ENCODE data around the gene HS3ST4. TPM values are rescaled to one million over a fixed set of nuclear protein-coding genes. Genes with fewer than 3 reads are reported as not detected.
A peak's percentile ranks its signal among the peaks of the same experiment; 100 is the strongest.

Gene HS3ST4
- total RNA-seq = 1.5 TPM

GRCh38 chr16:25691519-25692091 lies at the start of gene HS3ST4:
HS3ST4 (plus strand) TSS chr16:25691959.
- H3K4me1 ChIP-seq = no peaks in the 10 kb centered on the region
- intact Hi-C loops (cut with DNase I) = no loop called here
- TF ChIP-seq, protein P1, sequence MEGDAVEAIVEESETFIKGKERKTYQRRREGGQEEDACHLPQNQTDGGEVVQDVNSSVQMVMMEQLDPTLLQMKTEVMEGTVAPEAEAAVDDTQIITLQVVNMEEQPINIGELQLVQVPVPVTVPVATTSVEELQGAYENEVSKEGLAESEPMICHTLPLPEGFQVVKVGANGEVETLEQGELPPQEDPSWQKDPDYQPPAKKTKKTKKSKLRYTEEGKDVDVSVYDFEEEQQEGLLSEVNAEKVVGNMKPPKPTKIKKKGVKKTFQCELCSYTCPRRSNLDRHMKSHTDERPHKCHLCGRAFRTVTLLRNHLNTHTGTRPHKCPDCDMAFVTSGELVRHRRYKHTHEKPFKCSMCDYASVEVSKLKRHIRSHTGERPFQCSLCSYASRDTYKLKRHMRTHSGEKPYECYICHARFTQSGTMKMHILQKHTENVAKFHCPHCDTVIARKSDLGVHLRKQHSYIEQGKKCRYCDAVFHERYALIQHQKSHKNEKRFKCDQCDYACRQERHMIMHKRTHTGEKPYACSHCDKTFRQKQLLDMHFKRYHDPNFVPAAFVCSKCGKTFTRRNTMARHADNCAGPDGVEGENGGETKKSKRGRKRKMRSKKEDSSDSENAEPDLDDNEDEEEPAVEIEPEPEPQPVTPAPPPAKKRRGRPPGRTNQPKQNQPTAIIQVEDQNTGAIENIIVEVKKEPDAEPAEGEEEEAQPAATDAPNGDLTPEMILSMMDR (IDR thresholded peaks at IDR 0.05) = no peak
- TF ChIP-seq POLR2AphosphoS5 (IDR thresholded peaks at IDR 0.05; ENCODE audit: insufficient read depth in 1 of 2, low read depth in 1 of 2) = no peak
- no peak for TF ChIP-seq POLR2A (IDR thresholded peaks at IDR 0.05)
- H3K27me3 ChIP-seq = peaks cover 4% of the 10 kb centered on the region
- no peak for DNase-seq (ENCODE audit: extremely low spot score in 2 of 2)
- H3K9me3 ChIP-seq = no peaks in the 10 kb centered on the region
- H3K36me3 ChIP-seq = no peaks in the 10 kb centered on the region
- H3K4me3 ChIP-seq = peak within 1 kb of the TSS; percentile 30
- no peak within 1 kb of the TSS for H3K27ac ChIP-seq

GRCh38 chr16:25643633-25644032 lies 48.1 kb upstream of the HS3ST4 start:
- DNase-seq (ENCODE audit: extremely low spot score in 2 of 2) = no peak
- H3K27me3 ChIP-seq = no peaks in the 10 kb centered on the region
- intact Hi-C loops (cut with DNase I) = no loop called here
- H3K4me1 ChIP-seq = no peaks in the 10 kb centered on the region
- H3K9me3 ChIP-seq = no peaks in the 10 kb centered on the region
- no peak overlapping the region for H3K27ac ChIP-seq
- TF ChIP-seq POLR2AphosphoS5 (IDR thresholded peaks at IDR 0.05; ENCODE audit: insufficient read depth in 1 of 2, low read depth in 1 of 2) (no peak), POLR2A (IDR thresholded peaks at IDR 0.05) (no peak)
- TF ChIP-seq, protein P1 (IDR thresholded peaks at IDR 0.05) = no peak
- no peaks in the 10 kb centered on the region for H3K36me3 ChIP-seq
- no peak overlapping the region for H3K4me3 ChIP-seq

DNA sequence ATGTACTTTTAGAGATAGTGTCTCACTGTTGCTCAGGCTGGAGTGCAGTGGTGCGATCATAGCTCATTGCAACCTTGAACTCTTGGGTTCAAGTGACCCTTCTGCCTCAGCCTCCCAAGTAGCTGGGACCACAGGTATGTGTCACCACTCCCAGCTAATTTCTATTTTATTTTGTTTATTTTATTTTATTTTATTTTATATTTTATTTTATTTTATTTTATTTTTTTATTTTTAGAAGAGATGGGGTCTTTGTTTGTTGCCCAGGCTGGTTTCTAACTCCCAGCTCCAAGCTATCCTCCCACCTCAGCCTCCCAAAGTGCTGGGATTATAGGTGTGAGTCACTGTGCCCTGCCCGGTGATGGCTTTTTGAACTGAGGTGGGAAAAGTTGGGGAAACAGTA lies 35.1 kb upstream of the HS3ST4 start:
- no peak overlapping the region for H3K27ac ChIP-seq
- DNase-seq (ENCODE audit: extremely low spot score in 2 of 2) = no peak
- H3K4me1 ChIP-seq = no peaks in the 10 kb centered on the region
- H3K4me3 ChIP-seq = no peak overlapping the region
- H3K36me3 ChIP-seq = no peaks in the 10 kb centered on the region
- no peaks in the 10 kb centered on the region for H3K9me3 ChIP-seq
- TF ChIP-seq, protein P1 (IDR thresholded peaks at IDR 0.05) = no peak
- TF ChIP-seq POLR2AphosphoS5 (IDR thresholded peaks at IDR 0.05; ENCODE audit: insufficient read depth in 1 of 2, low read depth in 1 of 2) (no peak), POLR2A (IDR thresholded peaks at IDR 0.05) (no peak)
- intact Hi-C loops (cut with DNase I) = no loop called here
- no peaks in the 10 kb centered on the region for H3K27me3 ChIP-seq

DNA sequence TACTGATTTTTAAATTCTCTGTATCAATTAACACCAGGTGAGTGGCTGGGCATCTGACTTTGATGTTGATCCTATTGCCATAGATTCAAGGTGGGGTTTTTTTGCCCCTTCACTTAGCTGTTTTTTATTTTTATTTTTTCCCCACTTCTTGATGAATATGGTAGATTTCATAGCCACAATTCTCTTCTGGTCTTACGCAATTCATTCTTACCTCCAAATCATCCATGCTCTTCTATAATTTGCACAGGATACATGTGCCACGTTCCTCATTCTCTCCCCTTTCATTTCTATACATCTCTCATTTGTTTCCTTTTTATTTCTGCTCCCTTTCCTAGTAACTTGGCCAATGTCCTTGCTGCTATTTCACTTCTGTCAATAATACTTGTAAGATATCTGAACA lies 14.9 kb upstream of the HS3ST4 start:
- intact Hi-C loops (cut with DNase I) = no loop called here
- Histone ChIP-seq H3K9me3 (no peaks in the 10 kb centered on the region), H3K36me3 (no peaks in the 10 kb centered on the region)

GRCh38 chr16:25679511-25679910 lies 12.2 kb upstream of the HS3ST4 start:
- H3K4me1 ChIP-seq = no peaks in the 10 kb centered on the region
- no peak for DNase-seq (ENCODE audit: extremely low spot score in 2 of 2)
- no peak overlapping the region for H3K27ac ChIP-seq
- intact Hi-C loops (cut with DNase I) = no loop called here
- TF ChIP-seq, protein P1 (IDR thresholded peaks at IDR 0.05) = no peak
- no peaks in the 10 kb centered on the region for H3K36me3 ChIP-seq
- no peaks in the 10 kb centered on the region for H3K27me3 ChIP-seq
- no peaks in the 10 kb centered on the region for H3K9me3 ChIP-seq
- no peak overlapping the region for H3K4me3 ChIP-seq

More for the DNA sequence above, 14.9 kb upstream of the HS3ST4 start:
- TF ChIP-seq, protein P1 (IDR thresholded peaks at IDR 0.05) = no peak
- TF ChIP-seq POLR2A (IDR thresholded peaks at IDR 0.05) (no peak), POLR2AphosphoS5 (IDR thresholded peaks at IDR 0.05; ENCODE audit: insufficient read depth in 1 of 2, low read depth in 1 of 2) (no peak)
- no peak for DNase-seq (ENCODE audit: extremely low spot score in 2 of 2)
- Histone ChIP-seq H3K27me3 (no peaks in the 10 kb centered on the region), H3K27ac (no peak overlapping the region), H3K4me3 (no peak overlapping the region), H3K4me1 (no peaks in the 10 kb centered on the region)

All from vagina (tissue), 2 donors.